A549 (cell line): ENCODE results near the gene TMEM54.

Experiments used
- CBX2 ChIP-seq: fragments of 200-600 bp; sonication (generic); IDR thresholded peaks from 2 replicates; pipeline ENCODE4 v1.6.1; 2016; ENCODE audit warnings: low read depth, mild to moderate bottlenecking, borderline replicate concordance
- CHD4 ChIP-seq: fragments of 200-600 bp; sonication (generic); IDR thresholded peaks from 2 replicates; pipeline ENCODE4 v1.6.1; 2016; ENCODE audit warnings: antibody characterized with exemption, mild to moderate bottlenecking, borderline replicate concordance
- EHMT2 ChIP-seq: fragments of 200-600 bp; sonication (generic); IDR thresholded peaks from 2 replicates; pipeline ENCODE4 v1.6.1; 2016; ENCODE audit warnings: antibody characterized with exemption, low read depth, mild to moderate bottlenecking, moderate library complexity
- MAFK ChIP-seq: fragments of 450-650 bp; IDR thresholded peaks from 2 replicates; pipeline ENCODE4 v1.6.1; 2014; ENCODE audit not compliant: partially characterized antibody
- POLR2A ChIP-seq: IDR thresholded peaks from 2 replicates; pipeline ENCODE4 v1.6.1; 2012; ENCODE audit warnings: mild to moderate bottlenecking, low read length
- ZFP36 ChIP-seq: fragments of 450-650 bp; IDR thresholded peaks from 2 replicates; pipeline ENCODE4 v1.6.1; 2014; ENCODE audit warnings: borderline replicate concordance; ENCODE audit not compliant: partially characterized antibody
- TF ChIP-seq, protein P1 (sequence below): fragments of >200 bp; sonication (Bioruptor Twin); formaldehyde crosslinking; IDR thresholded peaks from 3 replicates; pipeline ENCODE4 v1.5.1; 2016
- TF ChIP-seq, protein P2 (sequence below): IDR thresholded peaks from 2 replicates; pipeline ENCODE4 v1.6.1; 2012
- TF ChIP-seq, protein P3 (sequence below): IDR thresholded peaks from 2 replicates; pipeline ENCODE4 v1.6.1; 2012
- TF ChIP-seq, protein P4 (sequence below): fragments of 200-600 bp; sonication (generic); IDR thresholded peaks from 2 replicates; pipeline ENCODE4 v1.6.1; 2016; ENCODE audit warnings: antibody characterized with exemption, mild to moderate bottlenecking, moderate library complexity

DNA sequence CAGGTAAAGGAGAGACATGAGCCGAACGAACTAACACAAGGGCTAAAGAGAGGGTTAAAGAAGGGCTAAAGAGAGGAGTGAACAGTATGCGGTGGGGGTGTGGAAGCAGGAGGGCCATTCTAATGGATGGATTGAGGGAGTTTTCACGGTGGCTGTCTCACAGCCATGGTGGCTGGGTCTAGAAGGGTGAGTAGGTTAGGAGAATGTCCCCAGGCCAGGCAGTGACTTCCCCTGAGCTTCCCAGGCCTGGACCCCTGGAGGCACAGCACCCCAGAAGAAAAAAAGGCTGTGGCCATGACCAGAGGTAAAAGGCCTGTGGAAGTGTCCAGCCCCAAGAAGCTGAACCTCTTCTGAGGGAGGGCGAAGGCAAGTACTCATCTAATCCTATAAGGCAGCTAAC lies 34.0 kb downstream of the TMEM54 start:
- TF ChIP-seq, protein P1, sequence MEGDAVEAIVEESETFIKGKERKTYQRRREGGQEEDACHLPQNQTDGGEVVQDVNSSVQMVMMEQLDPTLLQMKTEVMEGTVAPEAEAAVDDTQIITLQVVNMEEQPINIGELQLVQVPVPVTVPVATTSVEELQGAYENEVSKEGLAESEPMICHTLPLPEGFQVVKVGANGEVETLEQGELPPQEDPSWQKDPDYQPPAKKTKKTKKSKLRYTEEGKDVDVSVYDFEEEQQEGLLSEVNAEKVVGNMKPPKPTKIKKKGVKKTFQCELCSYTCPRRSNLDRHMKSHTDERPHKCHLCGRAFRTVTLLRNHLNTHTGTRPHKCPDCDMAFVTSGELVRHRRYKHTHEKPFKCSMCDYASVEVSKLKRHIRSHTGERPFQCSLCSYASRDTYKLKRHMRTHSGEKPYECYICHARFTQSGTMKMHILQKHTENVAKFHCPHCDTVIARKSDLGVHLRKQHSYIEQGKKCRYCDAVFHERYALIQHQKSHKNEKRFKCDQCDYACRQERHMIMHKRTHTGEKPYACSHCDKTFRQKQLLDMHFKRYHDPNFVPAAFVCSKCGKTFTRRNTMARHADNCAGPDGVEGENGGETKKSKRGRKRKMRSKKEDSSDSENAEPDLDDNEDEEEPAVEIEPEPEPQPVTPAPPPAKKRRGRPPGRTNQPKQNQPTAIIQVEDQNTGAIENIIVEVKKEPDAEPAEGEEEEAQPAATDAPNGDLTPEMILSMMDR, result no peak
- TF ChIP-seq POLR2A (no peak), EHMT2 (no peak), ZFP36 (no peak), CBX2 (no peak), MAFK (no peak), CHD4 (no peak)
- TF ChIP-seq, protein P2, sequence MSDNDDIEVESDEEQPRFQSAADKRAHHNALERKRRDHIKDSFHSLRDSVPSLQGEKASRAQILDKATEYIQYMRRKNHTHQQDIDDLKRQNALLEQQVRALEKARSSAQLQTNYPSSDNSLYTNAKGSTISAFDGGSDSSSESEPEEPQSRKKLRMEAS, result no peak
- TF ChIP-seq, protein P3, sequence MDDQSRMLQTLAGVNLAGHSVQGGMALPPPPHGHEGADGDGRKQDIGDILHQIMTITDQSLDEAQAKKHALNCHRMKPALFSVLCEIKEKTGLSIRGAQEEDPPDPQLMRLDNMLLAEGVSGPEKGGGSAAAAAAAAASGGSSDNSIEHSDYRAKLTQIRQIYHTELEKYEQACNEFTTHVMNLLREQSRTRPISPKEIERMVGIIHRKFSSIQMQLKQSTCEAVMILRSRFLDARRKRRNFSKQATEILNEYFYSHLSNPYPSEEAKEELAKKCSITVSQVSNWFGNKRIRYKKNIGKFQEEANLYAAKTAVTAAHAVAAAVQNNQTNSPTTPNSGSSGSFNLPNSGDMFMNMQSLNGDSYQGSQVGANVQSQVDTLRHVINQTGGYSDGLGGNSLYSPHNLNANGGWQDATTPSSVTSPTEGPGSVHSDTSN, result no peak
- TF ChIP-seq, protein P4, sequence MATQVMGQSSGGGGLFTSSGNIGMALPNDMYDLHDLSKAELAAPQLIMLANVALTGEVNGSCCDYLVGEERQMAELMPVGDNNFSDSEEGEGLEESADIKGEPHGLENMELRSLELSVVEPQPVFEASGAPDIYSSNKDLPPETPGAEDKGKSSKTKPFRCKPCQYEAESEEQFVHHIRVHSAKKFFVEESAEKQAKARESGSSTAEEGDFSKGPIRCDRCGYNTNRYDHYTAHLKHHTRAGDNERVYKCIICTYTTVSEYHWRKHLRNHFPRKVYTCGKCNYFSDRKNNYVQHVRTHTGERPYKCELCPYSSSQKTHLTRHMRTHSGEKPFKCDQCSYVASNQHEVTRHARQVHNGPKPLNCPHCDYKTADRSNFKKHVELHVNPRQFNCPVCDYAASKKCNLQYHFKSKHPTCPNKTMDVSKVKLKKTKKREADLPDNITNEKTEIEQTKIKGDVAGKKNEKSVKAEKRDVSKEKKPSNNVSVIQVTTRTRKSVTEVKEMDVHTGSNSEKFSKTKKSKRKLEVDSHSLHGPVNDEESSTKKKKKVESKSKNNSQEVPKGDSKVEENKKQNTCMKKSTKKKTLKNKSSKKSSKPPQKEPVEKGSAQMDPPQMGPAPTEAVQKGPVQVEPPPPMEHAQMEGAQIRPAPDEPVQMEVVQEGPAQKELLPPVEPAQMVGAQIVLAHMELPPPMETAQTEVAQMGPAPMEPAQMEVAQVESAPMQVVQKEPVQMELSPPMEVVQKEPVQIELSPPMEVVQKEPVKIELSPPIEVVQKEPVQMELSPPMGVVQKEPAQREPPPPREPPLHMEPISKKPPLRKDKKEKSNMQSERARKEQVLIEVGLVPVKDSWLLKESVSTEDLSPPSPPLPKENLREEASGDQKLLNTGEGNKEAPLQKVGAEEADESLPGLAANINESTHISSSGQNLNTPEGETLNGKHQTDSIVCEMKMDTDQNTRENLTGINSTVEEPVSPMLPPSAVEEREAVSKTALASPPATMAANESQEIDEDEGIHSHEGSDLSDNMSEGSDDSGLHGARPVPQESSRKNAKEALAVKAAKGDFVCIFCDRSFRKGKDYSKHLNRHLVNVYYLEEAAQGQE, result no peak
